Non-pigmented ciliary epithelial cell (primary cell): Measurements from ENCODE around the gene DLG2.
"Not testable (repeated sequence)": the region's sequence is repeated elsewhere in the genome, so short reads cannot be mapped to it uniquely, and the experiment has no call there.

ENCODE experiments used
- DNase-seq: peaks from one replicate; pipeline ENCODE4 v3.0.0-alpha.2; 2010; ENCODE audit warnings: low read depth

The DLG2 gene

DNA sequence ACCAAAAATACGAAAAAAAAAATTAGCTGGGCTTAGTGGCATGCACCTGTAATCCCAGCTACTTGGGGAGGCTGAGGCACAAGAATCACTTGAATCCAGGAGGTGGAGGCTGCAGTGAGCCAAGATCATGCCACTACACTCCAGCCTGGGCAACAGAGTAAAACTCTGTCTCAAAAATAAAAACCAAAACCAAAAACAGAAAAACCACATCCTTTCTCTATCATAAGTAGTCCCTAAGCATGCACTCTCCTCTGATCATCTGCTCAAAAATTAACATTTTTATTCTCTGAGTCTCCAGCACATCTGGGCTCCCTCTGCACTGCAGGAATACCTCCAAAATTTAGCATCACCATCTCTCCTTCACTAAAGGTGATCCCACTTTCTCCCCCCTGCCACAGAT, 516.9 kb downstream of the DLG2 start:
- DNase-seq, result not testable (repeated sequence)

DNA sequence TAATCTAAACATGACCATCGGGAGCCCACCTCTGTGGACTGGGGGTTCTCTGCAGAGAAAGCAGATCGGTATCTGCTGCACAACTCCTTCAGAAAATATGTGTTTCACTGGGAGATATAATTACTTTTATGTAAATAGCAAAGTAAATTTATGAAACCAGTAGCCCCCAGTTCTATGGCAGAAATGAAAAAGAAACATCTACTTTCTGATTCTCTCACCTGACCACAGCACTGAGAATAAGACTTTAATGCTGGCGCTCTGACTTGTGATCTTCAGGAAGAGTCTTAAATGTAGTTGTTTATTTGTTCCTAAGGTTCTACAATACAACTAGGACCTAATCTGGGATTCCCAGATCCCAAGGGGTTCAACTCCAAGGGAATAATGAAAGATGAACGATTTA, 518.0 kb downstream of the DLG2 start:
- DNase-seq, result no peak

DNA sequence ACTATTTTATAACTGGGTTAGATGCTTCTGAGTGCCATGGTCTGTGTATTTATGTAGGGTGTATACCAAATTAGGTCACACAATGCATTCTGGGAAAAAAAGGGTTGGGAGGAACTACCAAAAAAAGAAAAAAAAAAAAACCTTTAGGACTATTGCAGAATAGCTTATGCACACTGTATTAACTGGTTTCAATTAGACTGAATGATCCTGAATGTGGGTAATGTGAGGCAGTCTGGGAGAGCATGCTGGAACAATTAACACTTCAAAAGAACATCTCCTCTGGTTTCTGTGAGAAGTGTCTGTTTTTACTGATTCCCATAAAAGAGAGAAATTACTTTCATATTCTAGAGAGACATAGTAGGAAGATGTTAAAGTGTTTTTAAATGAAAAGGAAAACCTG, 521.3 kb downstream of the DLG2 start:
- no peak for DNase-seq

DNA sequence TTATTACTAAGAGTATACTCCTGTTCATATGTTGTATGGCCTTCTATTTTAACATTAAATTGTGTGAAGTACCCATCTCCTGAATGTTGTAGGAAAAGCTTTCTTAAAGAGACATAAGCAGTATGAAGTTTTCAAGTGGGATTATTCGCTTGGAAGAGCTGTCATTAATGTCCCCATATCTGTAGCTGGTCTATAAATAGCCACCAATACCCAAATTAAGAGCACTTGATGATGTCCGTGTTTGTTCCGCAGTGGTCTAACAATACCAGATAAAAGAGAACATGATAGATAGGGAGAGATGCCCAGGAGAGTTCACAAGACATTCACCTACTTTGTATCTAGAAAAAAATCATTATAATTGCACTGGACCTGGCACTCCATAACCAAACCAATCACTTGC, 527.6 kb downstream of the DLG2 start:
- DNase-seq, result no peak

DNA sequence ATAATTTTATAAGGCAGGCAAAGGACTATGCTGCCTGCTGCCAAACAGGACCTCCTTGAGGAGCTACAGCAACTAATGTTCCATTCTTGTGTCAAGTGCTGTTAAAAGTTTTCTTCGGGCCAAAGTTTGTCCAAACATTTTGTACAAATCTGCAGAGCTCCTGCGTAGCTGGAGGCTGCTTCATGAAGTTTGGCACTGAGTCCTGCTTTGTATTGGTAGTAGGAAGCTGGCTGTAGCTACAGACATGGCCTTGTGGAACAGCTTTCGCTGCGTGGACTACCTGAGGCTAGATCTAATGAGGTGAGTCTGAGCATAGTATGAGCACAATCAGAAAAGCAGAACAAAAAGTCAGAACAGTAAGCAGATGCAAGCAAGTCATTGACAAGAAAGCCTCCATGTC, 528.1 kb downstream of the DLG2 start:
- no peak for DNase-seq

DNA sequence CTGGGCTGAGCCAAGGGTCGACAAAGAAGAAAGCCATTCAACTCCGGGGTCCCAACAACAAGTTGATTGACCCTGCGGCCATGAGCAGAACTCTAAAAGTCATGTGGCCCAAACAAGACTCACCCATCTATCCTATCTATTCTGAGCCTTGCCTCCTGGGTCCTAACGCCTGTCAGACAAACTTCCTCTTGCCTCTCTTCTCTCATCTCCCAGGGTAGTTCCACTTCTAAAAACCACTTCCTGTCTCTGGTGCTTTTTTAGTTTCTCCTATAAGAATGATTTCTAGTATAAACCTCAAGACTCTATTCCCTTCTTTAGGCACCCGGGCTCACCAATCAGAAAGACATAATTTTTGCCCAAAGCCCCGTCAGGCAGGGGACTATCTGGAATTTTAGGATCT, 530.2 kb downstream of the DLG2 start:
- no peak for DNase-seq

DNA sequence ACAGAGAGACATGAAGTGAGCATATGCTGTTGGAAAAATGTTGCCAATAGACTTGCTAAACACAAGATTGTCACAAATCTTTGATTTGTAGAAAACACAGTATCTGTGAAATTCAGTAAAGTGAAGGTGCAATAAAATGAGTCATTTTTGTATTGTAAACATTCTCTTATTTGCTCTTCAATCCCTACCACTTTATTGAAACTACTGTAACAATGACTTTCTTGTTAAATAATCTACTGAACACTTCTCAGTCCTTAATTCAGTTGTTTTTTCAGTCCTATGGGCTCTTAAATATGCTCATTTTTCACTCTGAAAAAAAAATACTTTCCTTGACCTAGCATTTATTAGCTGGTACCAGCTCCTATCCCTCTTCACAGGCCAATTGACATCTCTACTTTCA, 531.9 kb downstream of the DLG2 start:
- DNase-seq, result no peak

DNA sequence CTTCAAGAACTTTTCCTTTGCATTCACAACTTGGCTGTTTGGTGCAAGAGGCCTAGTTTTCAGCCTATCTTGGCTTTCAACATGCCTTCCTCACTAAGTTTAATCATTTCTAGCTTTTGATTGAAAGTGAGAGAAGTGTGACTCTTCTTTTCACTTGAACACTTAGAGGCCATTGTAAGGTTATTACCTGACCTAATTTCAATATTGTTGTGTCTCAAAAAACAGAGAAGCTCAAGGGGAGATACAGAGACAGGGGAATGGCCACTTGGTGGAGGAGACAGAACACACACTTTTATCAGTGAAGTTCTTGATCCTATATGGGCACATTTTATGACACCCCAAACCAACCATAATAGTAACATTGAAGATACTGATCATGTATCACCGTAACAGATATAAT, 532.3 kb downstream of the DLG2 start:
- DNase-seq, result no peak

DNA sequence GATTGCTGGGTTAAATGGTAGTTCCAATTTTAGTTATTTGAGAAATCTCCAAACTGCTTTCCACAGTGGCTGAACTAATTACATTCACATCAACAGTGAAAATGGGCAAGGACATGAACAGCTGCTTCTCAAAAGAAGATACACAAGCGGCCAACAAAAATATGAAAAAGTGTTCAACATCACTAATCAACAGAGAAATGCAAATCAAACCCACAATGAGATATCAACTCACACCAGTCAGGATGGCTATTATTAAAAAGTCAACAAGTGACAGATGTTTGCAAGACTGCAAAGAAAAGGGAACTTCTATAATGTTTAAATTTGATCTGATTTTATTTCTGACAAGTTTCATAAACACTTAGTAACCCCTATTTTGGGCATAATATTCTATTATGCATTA, 537.5 kb downstream of the DLG2 start:
- no peak for DNase-seq

DNA sequence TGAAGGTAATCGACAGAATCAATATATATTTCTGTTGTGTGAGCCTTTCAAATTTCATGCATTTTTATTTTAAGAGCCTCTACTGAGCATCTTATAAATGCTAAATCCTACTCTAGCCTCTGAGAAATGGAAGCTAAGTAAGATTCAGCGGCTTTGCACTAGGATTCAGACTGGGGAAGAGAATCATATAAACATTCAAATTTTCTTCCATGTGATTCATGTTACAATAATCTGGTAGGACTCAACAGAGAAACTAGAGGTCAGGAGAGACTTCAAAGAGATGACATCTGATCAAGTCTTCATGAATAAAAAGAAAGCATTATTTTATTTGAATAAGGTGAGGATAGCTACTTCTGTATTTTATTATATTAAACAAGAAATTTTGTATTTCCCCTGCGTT, 538.9 kb downstream of the DLG2 start:
- DNase-seq, result peak; percentile 18

DNA sequence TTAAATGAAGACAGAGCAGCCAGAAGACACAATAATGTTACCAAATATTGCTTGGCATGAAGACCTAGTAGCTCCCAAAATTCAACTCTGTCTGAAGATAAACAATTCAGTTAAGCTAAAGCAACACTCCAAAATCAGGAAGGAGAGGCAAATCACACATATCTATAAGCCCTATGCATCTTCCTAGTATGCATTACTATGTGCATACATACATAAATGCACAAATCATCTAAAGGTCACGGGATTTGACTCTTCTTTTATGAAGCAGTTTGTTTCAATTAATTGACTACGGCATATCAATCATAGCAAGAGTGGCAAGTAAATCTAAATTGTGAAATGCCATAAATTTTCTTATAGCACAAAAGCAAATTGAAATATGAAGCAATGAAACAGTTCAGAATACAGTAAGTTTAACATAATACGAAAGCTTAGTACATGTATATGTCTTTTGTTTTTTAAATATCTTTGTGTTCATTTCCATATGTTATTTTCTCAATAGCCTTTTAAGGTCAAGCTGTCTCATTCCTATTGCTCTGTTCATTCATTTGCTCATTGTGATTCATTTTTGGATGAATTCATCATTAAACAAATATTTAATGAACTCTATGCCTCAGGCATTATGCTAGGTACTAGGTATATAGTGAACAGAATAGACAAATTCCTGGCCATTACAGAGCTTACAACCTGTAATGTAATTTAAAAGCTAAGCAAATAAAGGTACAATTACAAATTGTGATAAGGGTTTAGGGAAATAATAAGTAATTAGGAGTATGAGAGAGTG, 540.5 kb downstream of the DLG2 start:
- DNase-seq, result no peak

DNA sequence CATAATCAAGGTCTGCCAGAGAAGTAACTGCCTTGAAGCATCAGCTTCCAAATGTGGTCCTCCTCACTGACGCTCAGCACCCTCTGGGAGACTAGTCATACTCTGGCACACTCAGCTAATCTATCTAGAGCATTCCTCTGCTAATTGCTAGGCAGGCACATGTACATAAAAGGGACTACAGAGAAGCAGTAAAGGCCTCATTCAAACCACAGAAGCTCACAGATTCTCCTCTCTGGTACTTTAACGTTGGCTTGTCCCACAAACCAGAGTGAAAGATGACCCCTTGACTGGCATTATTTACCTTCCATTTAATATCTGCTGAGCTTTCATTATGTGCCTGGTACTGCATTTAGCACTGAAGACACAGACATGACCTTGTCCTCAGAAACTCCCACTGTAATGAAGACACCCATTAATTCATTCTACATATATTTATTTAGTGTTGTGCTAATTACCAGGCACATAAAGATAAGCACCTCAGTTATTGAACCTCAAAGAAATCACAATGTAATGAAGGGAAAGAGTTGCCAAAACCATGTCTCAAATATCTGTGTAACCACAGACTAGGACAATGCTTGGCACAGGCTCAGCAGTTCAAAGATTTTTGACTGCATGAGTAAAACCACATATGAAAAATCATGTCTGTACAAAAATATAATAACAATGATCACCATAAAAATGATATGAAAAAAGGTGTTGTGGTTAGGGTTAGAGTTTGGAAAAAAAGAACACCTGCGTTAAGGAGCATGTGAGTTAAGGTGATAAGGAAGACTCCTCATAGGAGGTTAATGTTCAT, 550.4 kb downstream of the DLG2 start:
- peak; percentile 18 for DNase-seq

DNA sequence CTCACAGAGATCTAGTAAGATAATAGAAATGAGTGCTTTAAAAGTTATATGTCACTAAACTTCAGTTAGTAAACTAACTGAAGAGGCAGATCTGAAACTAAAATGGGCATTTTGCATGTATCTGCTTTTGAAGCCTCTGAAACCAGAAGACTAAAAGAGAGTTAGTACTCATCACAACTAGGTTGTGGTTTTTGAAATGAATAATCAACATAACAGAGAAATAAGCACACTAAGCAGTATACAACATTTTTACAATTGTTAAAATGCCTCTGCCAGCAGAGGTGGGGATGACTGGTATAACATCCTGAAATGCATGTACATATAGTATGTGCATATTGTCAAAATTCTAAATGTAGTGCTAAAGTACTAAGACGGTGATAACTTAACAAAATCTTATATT, 564.5 kb downstream of the DLG2 start:
- no peak for DNase-seq

DNA sequence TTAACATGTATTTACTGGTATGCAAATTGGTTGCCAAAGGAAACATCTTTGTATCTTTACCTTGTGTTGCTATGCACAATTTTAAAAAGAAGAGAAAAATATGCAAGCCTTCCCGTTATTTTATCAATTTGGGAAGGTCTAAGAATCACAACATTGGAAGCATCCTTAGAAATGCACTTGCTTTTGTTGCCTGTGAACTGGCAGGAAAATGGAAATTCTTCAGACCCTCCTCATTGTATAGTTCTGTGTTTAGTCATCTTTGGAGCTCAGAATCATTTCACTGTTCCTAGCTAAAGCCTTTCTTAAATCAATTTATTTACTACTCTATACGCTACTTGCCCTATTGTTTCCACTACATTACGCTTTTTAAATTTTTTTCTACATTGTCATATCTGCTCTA, 574.5 kb downstream of the DLG2 start:
- no peak for DNase-seq

DNA sequence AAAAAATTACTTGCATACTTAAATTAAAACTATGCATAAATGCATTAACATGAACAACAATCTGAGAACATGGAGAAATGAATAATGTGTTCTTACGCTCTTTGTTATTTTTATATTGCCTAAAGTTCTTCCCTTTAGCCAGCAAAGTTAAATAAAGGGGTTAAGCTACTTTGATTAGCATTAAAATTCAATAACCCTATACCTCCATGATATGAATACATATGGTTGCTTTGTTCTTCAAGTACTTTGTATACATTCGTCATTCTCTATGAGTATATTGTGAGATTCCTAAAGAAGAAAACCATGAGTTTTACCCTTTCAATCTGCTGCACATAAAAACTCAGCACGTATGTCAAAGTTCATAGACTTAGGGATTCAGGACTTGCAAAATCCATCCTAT, 578.3 kb downstream of the DLG2 start:
- DNase-seq, result no peak

DNA sequence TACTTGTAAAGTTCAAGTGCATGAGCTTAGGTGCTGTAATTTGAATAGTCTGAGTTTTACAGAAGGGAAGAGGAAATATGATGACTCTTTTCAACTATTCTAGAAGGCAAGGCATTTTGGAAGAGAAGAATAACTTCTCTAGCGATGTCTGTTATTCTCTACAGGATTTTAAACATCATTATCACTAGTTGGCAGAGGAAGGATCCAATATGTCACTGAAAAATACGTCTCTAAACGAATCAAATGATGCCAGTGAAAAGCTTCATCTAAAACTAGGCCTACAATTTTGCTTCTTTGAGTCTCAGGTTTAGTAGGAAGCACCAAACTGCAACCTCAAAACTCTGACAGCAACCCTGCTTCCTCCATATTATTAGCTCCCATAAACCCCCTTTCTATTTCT, 581.4 kb downstream of the DLG2 start:
- no peak for DNase-seq

DNA sequence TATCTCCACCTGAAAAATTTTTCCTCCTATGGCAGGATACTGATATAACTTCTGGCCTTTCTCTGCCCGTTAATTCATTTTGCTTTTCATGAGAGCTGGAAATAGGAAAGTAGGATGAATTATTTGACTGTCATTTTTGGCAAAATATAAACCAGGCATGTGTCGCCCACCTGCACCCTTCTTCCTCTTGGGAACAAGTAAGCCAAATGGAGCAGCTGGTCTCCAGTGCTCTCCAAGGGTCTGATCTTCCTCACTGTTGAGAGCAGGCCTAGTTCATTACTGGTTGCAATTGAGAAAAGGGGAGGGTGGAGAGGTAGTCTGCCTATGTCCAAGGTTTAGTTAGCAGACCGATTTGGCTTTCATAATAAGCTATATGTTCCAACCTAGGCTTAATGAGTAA, 582.2 kb downstream of the DLG2 start:
- DNase-seq, result no peak

DNA sequence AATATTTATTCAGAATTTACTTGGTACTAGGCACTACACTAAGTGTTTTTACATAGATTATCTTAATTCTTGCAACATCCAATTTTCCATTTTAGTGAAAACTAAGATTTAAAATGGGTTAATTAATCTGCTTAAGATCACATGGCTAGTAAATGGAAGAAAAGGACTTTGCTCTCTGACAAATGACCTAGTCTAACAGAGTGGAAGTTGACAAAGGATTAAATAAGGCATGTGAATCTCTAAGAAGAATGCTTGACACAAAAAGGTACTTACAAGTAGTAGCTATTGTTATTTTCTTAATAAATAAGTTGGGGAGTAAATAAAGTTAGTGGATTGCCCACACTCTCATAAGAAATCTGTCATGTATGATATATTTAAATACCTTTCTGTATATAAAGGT, 584.8 kb downstream of the DLG2 start:
- DNase-seq, result no peak

DNA sequence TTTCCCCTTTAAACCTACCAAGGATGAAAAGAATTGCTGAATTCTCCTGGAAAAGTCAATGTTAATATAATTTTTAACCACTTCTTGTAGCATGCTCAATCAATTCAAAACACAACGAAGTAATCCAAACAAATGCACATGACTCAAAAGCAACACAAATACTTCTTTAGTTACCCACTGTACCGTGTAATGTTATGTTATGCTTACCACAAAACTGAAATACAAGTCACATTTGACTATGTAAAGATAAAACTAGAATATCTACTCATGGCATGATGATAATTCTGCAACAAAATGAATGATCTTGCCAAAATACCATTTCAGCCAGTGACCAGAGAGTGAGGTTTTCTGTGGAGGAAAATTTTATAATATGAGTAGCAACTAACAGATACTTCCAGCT, 587.0 kb downstream of the DLG2 start:
- no peak for DNase-seq

DNA sequence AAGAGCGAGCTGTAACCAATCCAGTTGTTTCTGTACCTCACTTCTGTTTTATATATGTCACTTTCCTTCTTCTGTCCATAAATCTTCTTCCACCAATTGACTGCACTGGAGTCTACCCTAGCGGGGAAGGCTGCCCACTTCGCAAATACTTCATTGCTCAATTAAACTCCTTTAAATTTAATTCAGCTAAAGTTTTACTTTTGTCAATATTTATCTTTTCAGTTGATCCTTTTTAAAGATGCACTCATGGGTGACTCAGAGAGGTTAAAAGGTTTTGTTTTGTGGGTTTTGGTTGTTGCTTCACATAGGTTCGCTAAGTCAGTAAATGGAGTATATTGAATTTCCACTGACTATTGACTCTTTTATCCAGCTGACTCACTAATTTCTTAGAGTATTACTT, 597.2 kb downstream of the DLG2 start:
- no peak for DNase-seq

DNA sequence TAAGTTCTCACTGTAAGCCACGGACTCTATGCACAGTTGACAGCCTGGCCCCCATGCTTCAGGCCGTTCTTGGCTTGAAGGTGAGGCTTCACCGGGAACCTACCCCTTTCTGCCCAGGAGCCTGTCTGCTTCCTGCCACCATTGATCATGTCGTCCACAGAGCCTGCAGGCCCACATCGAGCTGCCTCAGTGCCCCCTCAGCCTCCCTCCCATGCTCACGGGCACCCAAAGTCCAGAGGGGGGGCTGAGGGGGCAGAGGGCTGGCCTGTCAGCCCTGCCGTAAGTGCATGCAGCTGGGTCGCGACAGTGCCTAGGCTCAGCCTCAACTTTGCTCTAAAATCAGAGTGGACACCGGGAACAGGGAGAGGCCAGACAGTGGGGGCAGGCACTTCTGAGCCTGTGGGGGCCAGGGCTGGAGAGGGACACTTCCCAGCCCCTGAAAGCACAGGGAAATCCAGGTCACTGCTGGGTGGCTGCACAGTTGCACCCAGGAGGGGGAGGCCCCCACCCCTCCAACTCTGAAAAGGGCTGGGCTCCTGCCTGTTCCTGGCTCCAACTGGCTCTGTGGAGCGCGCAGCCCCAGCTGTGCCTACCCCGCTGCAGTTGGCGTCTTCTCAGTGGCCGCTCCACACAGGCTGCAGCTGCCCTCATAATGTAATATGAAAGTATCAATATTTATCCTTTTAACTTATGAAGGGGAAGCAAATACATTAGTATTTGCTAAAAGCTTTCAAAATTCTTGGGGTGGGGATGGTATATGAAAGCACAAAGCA, 598.6 kb downstream of the DLG2 start:
- DNase-seq, result no peak

DNA sequence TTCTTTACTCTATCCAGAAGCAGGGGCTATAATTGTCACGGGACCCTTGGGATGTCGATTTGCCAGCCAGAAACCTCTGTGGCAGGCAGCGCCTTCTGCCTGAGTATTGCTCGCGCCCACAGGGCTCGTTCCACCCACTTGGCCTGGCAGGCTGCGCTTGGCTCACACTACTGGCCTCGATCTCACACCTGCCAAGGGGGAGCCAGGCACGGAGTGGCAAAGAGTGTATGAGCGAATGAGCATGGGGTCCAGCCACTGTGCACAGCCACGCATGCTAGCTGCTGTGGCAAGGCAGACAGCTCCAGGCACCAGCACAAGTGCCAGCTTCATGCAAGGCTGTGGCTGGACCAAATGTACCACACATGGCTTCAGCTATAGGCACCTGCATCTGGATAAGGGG, 599.8 kb downstream of the DLG2 start:
- DNase-seq, result no peak

DNA sequence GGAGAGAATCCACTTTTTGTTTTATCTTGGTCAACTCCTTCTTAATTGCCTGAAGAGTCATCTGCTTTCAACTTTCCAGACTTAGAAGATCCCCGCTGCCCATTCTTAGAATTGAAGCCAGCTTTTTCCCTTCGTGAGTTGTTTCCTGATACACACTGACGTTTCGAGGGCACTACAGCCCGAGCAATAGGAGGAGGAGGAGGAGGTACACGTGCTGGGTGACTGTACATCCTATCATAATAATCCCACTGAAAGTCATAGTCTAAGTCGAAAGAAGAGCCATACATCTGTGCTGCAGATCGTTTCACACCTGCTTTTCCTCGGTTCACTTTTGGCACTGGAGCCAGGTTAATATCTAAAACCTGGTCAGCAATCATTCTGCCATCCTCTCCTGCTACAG, 606.1 kb downstream of the DLG2 start:
- DNase-seq, result no peak
